ENCODE results near the gene ADAMTSL2. TPM values are rescaled to one million over a fixed set of nuclear protein-coding genes. Genes with fewer than 3 reads are reported as not detected.

Gene ADAMTSL2
- total RNA-seq, 2 experiments from 2014 or later, result 0.29 to 0.34 TPM

DNA sequence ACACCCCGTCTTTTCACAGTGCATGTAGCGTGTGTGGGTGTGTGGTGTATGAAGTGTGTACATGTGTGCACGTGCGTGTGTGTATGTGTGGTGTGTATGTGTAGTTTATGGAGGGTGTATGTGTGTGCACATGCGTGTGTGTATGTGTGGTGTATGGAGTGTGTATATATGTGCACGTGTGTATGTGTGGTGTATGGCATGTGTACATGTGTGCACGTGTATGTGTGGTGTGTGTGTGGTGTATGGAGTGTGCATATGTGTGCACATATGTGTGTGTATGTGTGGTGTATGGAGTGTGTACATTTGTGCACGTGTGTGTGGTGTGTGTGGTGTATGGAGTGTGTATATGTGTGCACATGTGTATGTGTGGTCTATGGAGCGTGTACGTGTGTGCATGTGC, 22.9 kb upstream of the ADAMTSL2 start:
- Mint-ChIP-seq H3K27ac (no peak overlapping the region), H3K4me1 (peaks cover 11% of the 10 kb centered on the region), H3K4me3 (no peak overlapping the region), H3K36me3 (no peaks in the 10 kb centered on the region), H3K9me3 (no peaks in the 10 kb centered on the region), H3K27me3 (no peaks in the 10 kb centered on the region)
- DNase-seq, result no peak

- no peak for DNase-seq
- Mint-ChIP-seq H3K9me3 (no peaks in the 10 kb centered on the region), H3K27ac (no peak overlapping the region), H3K27me3 (no peaks in the 10 kb centered on the region), H3K4me3 (no peak overlapping the region), H3K36me3 (no peaks in the 10 kb centered on the region), H3K4me1 (peaks cover 11% of the 10 kb centered on the region)
Measured at GRCh38 chr9:133512253-133513213, 22.0 kb upstream of the ADAMTSL2 start.

DNA sequence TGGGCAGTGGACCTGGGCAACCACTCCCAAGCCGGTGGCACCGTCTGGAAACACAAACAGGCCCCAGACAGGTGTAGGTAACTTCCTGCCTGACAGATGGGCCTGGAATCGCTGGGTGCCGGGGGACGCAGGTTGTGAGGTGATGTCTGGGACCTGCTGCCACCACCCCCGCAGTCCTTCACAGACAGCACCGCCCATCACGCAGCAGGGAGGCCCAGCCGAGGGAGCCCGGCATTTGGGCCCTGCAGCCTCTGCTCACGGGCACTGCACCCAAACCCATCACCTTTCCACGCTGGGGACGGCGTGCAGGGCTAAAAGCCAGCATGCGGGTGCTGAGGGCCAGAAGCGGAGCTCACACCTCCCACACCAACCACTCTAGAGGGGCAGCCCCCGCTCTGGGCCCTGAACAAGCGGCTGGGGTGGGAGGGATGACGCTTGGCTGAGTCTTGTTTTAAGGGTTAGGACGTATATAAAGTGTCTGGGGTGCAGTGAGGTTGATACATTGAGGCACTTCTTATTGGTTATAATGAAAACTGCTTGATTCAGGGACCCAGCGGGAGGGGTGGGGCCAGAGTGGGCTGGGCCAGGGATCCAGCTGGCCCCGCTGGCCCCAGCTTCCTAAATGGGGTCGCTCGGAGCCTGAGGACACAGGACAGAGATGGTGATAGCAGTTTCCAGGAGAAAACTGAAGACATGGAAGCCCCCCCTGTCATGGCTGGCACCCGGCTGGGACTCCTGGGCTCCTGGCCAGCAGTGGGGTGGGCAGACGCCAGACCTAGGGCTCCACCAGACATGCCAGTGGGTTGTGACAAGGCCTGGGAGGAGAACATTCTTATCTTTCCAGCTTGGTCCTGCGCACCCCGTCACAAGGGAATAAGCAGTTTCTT, 21.0 kb upstream of the ADAMTSL2 start:
- Mint-ChIP-seq H3K36me3 (no peaks in the 10 kb centered on the region), H3K4me1 (peaks cover 11% of the 10 kb centered on the region), H3K27ac (no peak overlapping the region)

DNA sequence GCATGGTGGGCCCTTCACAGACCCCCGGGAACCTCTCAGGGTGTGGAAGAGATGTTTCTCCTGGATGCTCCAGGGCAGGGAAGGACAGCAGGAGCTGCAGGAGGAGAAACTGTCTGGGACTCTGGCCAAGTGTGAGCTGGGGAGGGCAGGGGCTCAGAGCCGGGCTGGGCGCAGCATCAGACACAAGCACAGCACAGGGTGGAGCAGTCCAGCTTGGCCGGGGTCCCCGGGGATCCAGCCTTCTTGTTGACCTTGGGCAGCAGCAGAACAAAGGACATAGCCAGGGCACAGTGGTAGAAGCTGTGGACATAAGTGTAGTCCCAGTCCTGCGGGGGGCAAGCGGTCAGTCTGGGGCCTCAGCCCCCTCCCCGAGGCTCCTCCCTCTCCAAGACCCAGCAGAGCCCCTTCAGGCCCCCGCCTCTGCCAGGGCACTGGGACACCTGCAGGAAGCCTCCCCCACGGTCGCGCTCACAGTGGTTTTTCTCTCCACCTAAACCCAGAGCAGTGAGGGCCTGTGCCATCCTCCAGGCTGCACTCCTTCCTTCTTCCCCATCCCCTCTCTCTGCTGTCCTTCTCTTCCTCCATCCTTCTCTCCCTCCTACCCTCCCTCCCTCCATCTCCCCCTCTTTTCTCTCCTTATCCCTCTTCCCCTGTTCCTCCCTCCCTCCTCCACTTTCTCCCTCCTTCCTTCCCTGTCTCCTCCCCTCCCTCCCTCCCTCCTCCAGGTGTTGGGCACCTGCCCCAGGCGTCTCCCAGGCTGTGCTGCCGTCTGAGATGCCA, 19.9 kb upstream of the ADAMTSL2 start:
- no peaks in the 10 kb centered on the region for H3K36me3 Mint-ChIP-seq
- no peak for DNase-seq
- no peaks in the 10 kb centered on the region for H3K27me3 Mint-ChIP-seq
- no peak overlapping the region for H3K27ac Mint-ChIP-seq
- no peak overlapping the region for H3K4me3 Mint-ChIP-seq
- no peaks in the 10 kb centered on the region for H3K9me3 Mint-ChIP-seq
- peaks cover 3% of the 10 kb centered on the region for H3K4me1 Mint-ChIP-seq

More for the DNA sequence above, 21.0 kb upstream of the ADAMTSL2 start:
- no peak for DNase-seq
- no peak overlapping the region for H3K4me3 Mint-ChIP-seq
- no peaks in the 10 kb centered on the region for H3K27me3 Mint-ChIP-seq
- H3K9me3 Mint-ChIP-seq, result no peaks in the 10 kb centered on the region

GRCh38 chr9:133515240-133515610, 19.3 kb upstream of the ADAMTSL2 start:
- no peak for DNase-seq
- H3K27ac Mint-ChIP-seq, result no peak overlapping the region
- H3K4me3 Mint-ChIP-seq, result no peak overlapping the region
- no peaks in the 10 kb centered on the region for H3K27me3 Mint-ChIP-seq
- H3K9me3 Mint-ChIP-seq, result no peaks in the 10 kb centered on the region
- no peaks in the 10 kb centered on the region for H3K36me3 Mint-ChIP-seq
- no peaks in the 10 kb centered on the region for H3K4me1 Mint-ChIP-seq

DNA sequence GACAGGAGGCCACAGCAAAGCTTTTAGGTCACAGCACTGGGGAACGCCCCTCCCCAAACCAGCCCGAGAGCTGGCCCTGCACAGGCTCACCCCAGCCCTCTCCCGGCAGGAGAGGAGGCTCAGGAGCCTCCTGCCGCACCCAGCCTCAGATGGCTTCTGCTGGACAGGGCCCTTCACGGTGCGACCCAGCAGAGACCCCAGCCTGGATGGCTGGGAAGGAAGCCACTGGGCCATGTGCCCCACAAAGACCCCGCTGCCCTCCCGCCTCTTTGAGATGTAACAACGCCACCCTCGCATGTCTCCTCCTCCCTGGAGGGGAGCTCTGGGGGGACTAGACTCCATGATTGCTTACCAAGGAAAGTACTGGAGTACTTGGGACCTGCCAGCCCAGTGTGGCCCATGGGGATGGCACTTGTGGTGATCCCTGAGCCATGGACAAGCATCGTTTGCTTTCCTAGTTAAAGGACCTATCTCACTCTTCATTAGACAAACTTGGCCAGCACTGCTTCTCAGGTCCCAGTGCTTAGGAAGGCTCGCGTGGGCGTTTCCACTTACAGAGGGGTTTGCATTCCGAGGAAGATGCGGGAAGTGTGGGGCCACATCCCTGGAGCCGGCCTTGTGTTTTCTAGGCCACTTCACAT, 18.8 kb upstream of the ADAMTSL2 start:
- H3K27me3 Mint-ChIP-seq, result no peaks in the 10 kb centered on the region
- no peaks in the 10 kb centered on the region for H3K4me1 Mint-ChIP-seq
- no peaks in the 10 kb centered on the region for H3K36me3 Mint-ChIP-seq
- H3K4me3 Mint-ChIP-seq, result no peak overlapping the region
- no peak for DNase-seq
- H3K27ac Mint-ChIP-seq, result no peak overlapping the region
- no peaks in the 10 kb centered on the region for H3K9me3 Mint-ChIP-seq

- H3K9me3 Mint-ChIP-seq, result no peaks in the 10 kb centered on the region
- no peaks in the 10 kb centered on the region for H3K4me1 Mint-ChIP-seq
- no peaks in the 10 kb centered on the region for H3K27me3 Mint-ChIP-seq
- no peaks in the 10 kb centered on the region for H3K36me3 Mint-ChIP-seq
- DNase-seq, result no peak
- H3K4me3 Mint-ChIP-seq, result no peak overlapping the region
- no peak overlapping the region for H3K27ac Mint-ChIP-seq
Measured at GRCh38 chr9:133516256-133516960, 18.1 kb upstream of the ADAMTSL2 start.

DNA sequence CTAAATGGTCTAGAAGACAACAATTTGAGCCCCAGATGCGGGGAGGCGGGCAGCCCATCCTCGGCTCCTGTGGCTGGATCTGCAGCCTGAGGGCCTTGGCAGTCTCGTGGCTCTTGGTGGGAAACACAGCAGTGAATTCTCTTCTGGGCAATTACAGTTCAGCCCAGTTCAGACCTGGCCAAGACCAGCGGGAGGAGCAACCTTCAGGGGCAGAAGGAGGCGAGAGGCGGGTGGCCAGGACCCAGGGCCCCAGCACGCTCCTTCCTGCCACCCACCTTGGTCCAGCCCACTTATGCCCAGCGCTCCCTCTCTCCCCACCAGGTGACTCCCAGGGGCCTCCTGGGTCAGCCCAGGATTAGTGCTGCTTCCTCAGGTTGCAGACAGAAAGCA, 17.5 kb upstream of the ADAMTSL2 start:
- H3K27ac Mint-ChIP-seq, result no peak overlapping the region
- H3K36me3 Mint-ChIP-seq, result no peaks in the 10 kb centered on the region
- no peak overlapping the region for H3K4me3 Mint-ChIP-seq
- H3K27me3 Mint-ChIP-seq, result no peaks in the 10 kb centered on the region
- DNase-seq, result no peak
- no peaks in the 10 kb centered on the region for H3K9me3 Mint-ChIP-seq
- no peaks in the 10 kb centered on the region for H3K4me1 Mint-ChIP-seq

- no peak for DNase-seq
- Mint-ChIP-seq H3K4me1 (no peaks in the 10 kb centered on the region), H3K4me3 (no peak overlapping the region), H3K27me3 (no peaks in the 10 kb centered on the region), H3K36me3 (no peaks in the 10 kb centered on the region), H3K27ac (no peak overlapping the region), H3K9me3 (no peaks in the 10 kb centered on the region)
Measured at GRCh38 chr9:133517711-133518110, 16.8 kb upstream of the ADAMTSL2 start.

GRCh38 chr9:133518200-133518599, 16.3 kb upstream of the ADAMTSL2 start:
- H3K36me3 Mint-ChIP-seq, result no peaks in the 10 kb centered on the region
- DNase-seq, result no peak
- H3K9me3 Mint-ChIP-seq, result no peaks in the 10 kb centered on the region
- no peaks in the 10 kb centered on the region for H3K4me1 Mint-ChIP-seq
- H3K27me3 Mint-ChIP-seq, result no peaks in the 10 kb centered on the region
- H3K27ac Mint-ChIP-seq, result no peak overlapping the region
- no peak overlapping the region for H3K4me3 Mint-ChIP-seq

GRCh38 chr9:133518706-133519449, 15.6 kb upstream of the ADAMTSL2 start:
- no peaks in the 10 kb centered on the region for H3K27me3 Mint-ChIP-seq

DNA sequence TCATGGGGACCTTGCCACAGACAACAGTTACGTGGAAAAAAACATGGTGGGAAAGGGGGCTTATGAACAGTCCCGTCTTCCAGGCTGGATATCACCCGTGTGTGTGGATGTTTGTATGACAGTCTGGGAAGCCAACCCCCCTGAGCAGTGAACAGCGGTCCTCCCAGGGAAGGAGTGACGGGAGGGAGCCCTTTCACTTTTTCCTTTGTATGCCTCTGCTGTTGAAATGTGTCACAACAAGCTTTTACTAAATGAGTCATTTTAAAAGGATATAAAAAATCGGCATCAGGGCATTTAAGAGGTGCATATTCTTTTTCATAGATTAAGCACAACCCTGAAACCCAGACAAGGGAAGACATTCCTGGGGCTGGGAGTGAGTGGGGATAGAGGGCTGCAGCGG, 14.8 kb upstream of the ADAMTSL2 start:
- Mint-ChIP-seq H3K9me3 (no peaks in the 10 kb centered on the region), H3K36me3 (no peaks in the 10 kb centered on the region), H3K4me1 (no peaks in the 10 kb centered on the region), H3K27me3 (no peaks in the 10 kb centered on the region), H3K4me3 (no peak overlapping the region), H3K27ac (no peak overlapping the region)
- no peak for DNase-seq

More at GRCh38 chr9:133518706-133519449, 15.6 kb upstream of the ADAMTSL2 start:
- Mint-ChIP-seq H3K27ac (no peak overlapping the region), H3K4me1 (no peaks in the 10 kb centered on the region), H3K9me3 (no peaks in the 10 kb centered on the region), H3K36me3 (no peaks in the 10 kb centered on the region), H3K4me3 (no peak overlapping the region)
- no peak for DNase-seq

- no peaks in the 10 kb centered on the region for H3K9me3 Mint-ChIP-seq
- H3K4me3 Mint-ChIP-seq, result no peak overlapping the region
- H3K36me3 Mint-ChIP-seq, result no peaks in the 10 kb centered on the region
- H3K4me1 Mint-ChIP-seq, result no peaks in the 10 kb centered on the region
- H3K27ac Mint-ChIP-seq, result no peak overlapping the region
- no peaks in the 10 kb centered on the region for H3K27me3 Mint-ChIP-seq
- DNase-seq, result no peak
Measured at GRCh38 chr9:133520121-133520835, 14.2 kb upstream of the ADAMTSL2 start.

Measured in activated naive CD8-positive, alpha-beta T cell treated with anti-CD3 and anti-CD28 coated beads for 36 hours (primary cell).